ENCODE results near the gene SSTR5.
"Not testable (repeated sequence)": the region's sequence is repeated elsewhere in the genome, so short reads cannot be mapped to it uniquely, and the experiment has no call there.

Gene SSTR5

GRCh38 chr16:1072526-1073261 is at the start of gene SSTR5:
Gene SSTR5 (plus strand): TSS chr16:1072747. CDS start chr16:1078869, 6,122 bp downstream.
- no peaks in the 10 kb centered on the region for H3K4me1 ChIP-seq
- no peak within 1 kb of the TSS for H3K4me2 ChIP-seq (ENCODE audit: low read length)
- no peak within 1 kb of the TSS for H3K27ac ChIP-seq
- H3K4me3 ChIP-seq (ENCODE audit: low read depth, low read length), result no peak within 1 kb of the TSS
- no peak within 1 kb of the TSS for H2AFZ ChIP-seq
- no peaks in the 10 kb centered on the region for H3K36me3 ChIP-seq (ENCODE audit: control insufficient read depth, insufficient read depth, low read length)
- no peaks in the 10 kb centered on the region for H3K79me2 ChIP-seq
- H3K27me3 ChIP-seq (ENCODE audit: control insufficient read depth, insufficient read depth, low read length), result peaks cover 4% of the 10 kb centered on the region
- no peak within 1 kb of the TSS for H3K9ac ChIP-seq
- H3K9me3 ChIP-seq (ENCODE audit: control insufficient read depth, low read length), result no peaks in the 10 kb centered on the region
- no peak for TF ChIP-seq CTCF (IDR thresholded peaks at IDR 0.05)

GRCh38 chr16:1024138-1024537 is 48.4 kb upstream of the SSTR5 start:
- Histone ChIP-seq H3K9ac (no peak overlapping the region), H3K9me3 (ENCODE audit: control insufficient read depth, low read length) (no peaks in the 10 kb centered on the region), H2AFZ (no peak overlapping the region), H3K4me3 (ENCODE audit: low read depth, low read length) (no peak overlapping the region), H3K27ac (no peak overlapping the region), H3K36me3 (ENCODE audit: control insufficient read depth, insufficient read depth, low read length) (no peaks in the 10 kb centered on the region), H3K79me2 (no peaks in the 10 kb centered on the region), H3K4me1 (no peaks in the 10 kb centered on the region), H3K4me2 (ENCODE audit: low read length) (no peak overlapping the region), H3K27me3 (ENCODE audit: control insufficient read depth, insufficient read depth, low read length) (no peaks in the 10 kb centered on the region)
- TF ChIP-seq CTCF (IDR thresholded peaks at IDR 0.05), result no peak

- H3K4me1 ChIP-seq; H2AFZ ChIP-seq; H3K4me2 ChIP-seq (ENCODE audit: low read length); H3K9me3 ChIP-seq (ENCODE audit: control insufficient read depth, low read length); H3K27me3 ChIP-seq (ENCODE audit: control insufficient read depth, insufficient read depth, low read length); H3K4me3 ChIP-seq (ENCODE audit: low read depth, low read length); H3K79me2 ChIP-seq; H3K36me3 ChIP-seq (ENCODE audit: control insufficient read depth, insufficient read depth, low read length); H3K9ac ChIP-seq; H3K27ac ChIP-seq: not testable (repeated sequence)
These were observed 47.3 kb upstream of the SSTR5 start for GRCh38 chr16:1025183-1025809.

- Histone ChIP-seq H3K27me3 (ENCODE audit: control insufficient read depth, insufficient read depth, low read length) (no peaks in the 10 kb centered on the region), H3K4me2 (ENCODE audit: low read length) (no peak overlapping the region), H3K9ac (no peak overlapping the region), H3K79me2 (no peaks in the 10 kb centered on the region), H2AFZ (no peak overlapping the region), H3K27ac (no peak overlapping the region), H3K36me3 (ENCODE audit: control insufficient read depth, insufficient read depth, low read length) (no peaks in the 10 kb centered on the region), H3K4me1 (no peaks in the 10 kb centered on the region), H3K4me3 (ENCODE audit: low read depth, low read length) (no peak overlapping the region), H3K9me3 (ENCODE audit: control insufficient read depth, low read length) (no peaks in the 10 kb centered on the region)
- no peak for TF ChIP-seq CTCF (IDR thresholded peaks at IDR 0.05)
These were observed 46.3 kb upstream of the SSTR5 start for GRCh38 chr16:1026057-1026783.

GRCh38 chr16:1026784-1027500 is 45.6 kb upstream of the SSTR5 start:
- Histone ChIP-seq H2AFZ (no peak overlapping the region), H3K36me3 (ENCODE audit: control insufficient read depth, insufficient read depth, low read length) (no peaks in the 10 kb centered on the region), H3K4me3 (ENCODE audit: low read depth, low read length) (no peak overlapping the region), H3K4me1 (no peaks in the 10 kb centered on the region), H3K79me2 (no peaks in the 10 kb centered on the region), H3K9me3 (ENCODE audit: control insufficient read depth, low read length) (no peaks in the 10 kb centered on the region), H3K9ac (no peak overlapping the region), H3K27ac (no peak overlapping the region), H3K4me2 (ENCODE audit: low read length) (no peak overlapping the region), H3K27me3 (ENCODE audit: control insufficient read depth, insufficient read depth, low read length) (no peaks in the 10 kb centered on the region)
- no peak for TF ChIP-seq CTCF (IDR thresholded peaks at IDR 0.05)

Measured in parathyroid adenoma (tissue), 2 donors.